HEK293 (cell line): ENCODE data around the gene ZNF146.
"Not testable (repeated sequence)": the region's sequence is repeated elsewhere in the genome, so short reads cannot be mapped to it uniquely, and the experiment has no call there.

Experiments
- CTCF ChIA-PET: fragments of 350-600 bp; formaldehyde crosslinking; extraction: SDS; loops from one replicate; lab custom pipeline; 2021; ENCODE audit warnings: antibody characterized with exemption; lab: Yijun Ruan, JAX
- POLR2A ChIA-PET: fragments of 300-600 bp; formaldehyde crosslinking; extraction: SDS; loops from one replicate; lab custom pipeline; 2020; ENCODE audit warnings: antibody characterized with exemption, inconsistent platforms; lab: Yijun Ruan, JAX
- H3K27ac ChIP-seq: fragments of 200-500 bp; sonication (Bioruptor generic); 2 replicates; pipeline ENCODE4 v1.5.1; 2014; ENCODE audit warnings: low read depth, low read length, control low read depth, inconsistent platforms; ENCODE audit errors: extremely low read depth
- H3K36me3 ChIP-seq, 2 experiments: fragments of 200-500 bp in 1 of 2; sonication (Bioruptor generic) in 1 of 2; 1 replicate in 1 of 2; 2 replicates in 1 of 2; pipeline ENCODE4 v1.5.1; 2014 to 2017; ENCODE audit warnings: inconsistent platforms in 2 of 2, low read length in 2 of 2; ENCODE audit not compliant: control insufficient read depth in 2 of 2, insufficient read depth in 1 of 2
- H3K4me1 ChIP-seq: fragments of 200-500 bp; sonication (Bioruptor generic); 2 replicates; pipeline ENCODE4 v1.5.1; 2014; ENCODE audit warnings: mild to moderate bottlenecking, low read length, inconsistent platforms; ENCODE audit not compliant: control insufficient read depth, insufficient read depth
- H3K4me3 ChIP-seq: 2 replicates; pipeline ENCODE4 v1.5.1; 2011; ENCODE audit warnings: low read depth, mild to moderate bottlenecking, control low read depth, low read length, moderate library complexity
- H3K9me3 ChIP-seq: fragments of 200-500 bp; sonication (Bioruptor generic); 2 replicates; pipeline ENCODE4 v1.5.1; 2014; ENCODE audit warnings: low read depth, low read length, inconsistent platforms; ENCODE audit not compliant: control insufficient read depth, insufficient read depth
- ZFP3 ChIP-seq: fragments of 450-650 bp; formaldehyde crosslinking; IDR thresholded peaks from 2 replicates; pipeline ENCODE4 v1.5.1; 2016; ENCODE audit warnings: low read depth, missing biosample characterization, missing genetic modification characterization
- ZNF146 ChIP-seq: fragments of 450-650 bp; formaldehyde crosslinking; IDR thresholded peaks from 2 replicates; pipeline ENCODE4 v1.5.1; 2016; ENCODE audit warnings: missing biosample characterization, missing genetic modification characterization
- ZNF157 ChIP-seq: fragments of 450-650 bp; formaldehyde crosslinking; IDR thresholded peaks from 2 replicates; pipeline ENCODE4 v1.5.1; 2016; ENCODE audit warnings: missing biosample characterization, missing genetic modification characterization
- ZNF302 ChIP-seq: fragments of 450-650 bp; formaldehyde crosslinking; IDR thresholded peaks from 2 replicates; pipeline ENCODE4 v1.5.1; 2016; ENCODE audit warnings: missing biosample characterization, missing genetic modification characterization, low read depth
- ZNF354C ChIP-seq: fragments of 450-650 bp; formaldehyde crosslinking; IDR thresholded peaks from 2 replicates; pipeline ENCODE4 v1.5.1; 2016; ENCODE audit warnings: missing biosample characterization, missing genetic modification characterization, low read depth, borderline replicate concordance
- ZNF426 ChIP-seq: fragments of 450-650 bp; formaldehyde crosslinking; IDR thresholded peaks from 2 replicates; pipeline ENCODE4 v1.5.1; 2017; ENCODE audit warnings: missing biosample characterization, missing genetic modification characterization, mild to moderate bottlenecking, inconsistent platforms, moderate library complexity
- ZNF529 ChIP-seq: fragments of 450-650 bp; formaldehyde crosslinking; IDR thresholded peaks from 2 replicates; pipeline ENCODE4 v1.5.1; 2017; ENCODE audit warnings: missing genetic modification characterization, missing biosample characterization; ENCODE audit not compliant: insufficient replicate concordance
- ZNF621 ChIP-seq: fragments of 450-650 bp; formaldehyde crosslinking; IDR thresholded peaks from 2 replicates; pipeline ENCODE4 v1.5.1; 2017; ENCODE audit warnings: missing biosample characterization, missing genetic modification characterization
- TF ChIP-seq, protein P1 (sequence below): fragments of 450-650 bp; formaldehyde crosslinking; IDR thresholded peaks from 2 replicates; pipeline ENCODE4 v1.5.1; 2016; ENCODE audit warnings: missing biosample characterization, missing genetic modification characterization

The ZNF146 gene

DNA sequence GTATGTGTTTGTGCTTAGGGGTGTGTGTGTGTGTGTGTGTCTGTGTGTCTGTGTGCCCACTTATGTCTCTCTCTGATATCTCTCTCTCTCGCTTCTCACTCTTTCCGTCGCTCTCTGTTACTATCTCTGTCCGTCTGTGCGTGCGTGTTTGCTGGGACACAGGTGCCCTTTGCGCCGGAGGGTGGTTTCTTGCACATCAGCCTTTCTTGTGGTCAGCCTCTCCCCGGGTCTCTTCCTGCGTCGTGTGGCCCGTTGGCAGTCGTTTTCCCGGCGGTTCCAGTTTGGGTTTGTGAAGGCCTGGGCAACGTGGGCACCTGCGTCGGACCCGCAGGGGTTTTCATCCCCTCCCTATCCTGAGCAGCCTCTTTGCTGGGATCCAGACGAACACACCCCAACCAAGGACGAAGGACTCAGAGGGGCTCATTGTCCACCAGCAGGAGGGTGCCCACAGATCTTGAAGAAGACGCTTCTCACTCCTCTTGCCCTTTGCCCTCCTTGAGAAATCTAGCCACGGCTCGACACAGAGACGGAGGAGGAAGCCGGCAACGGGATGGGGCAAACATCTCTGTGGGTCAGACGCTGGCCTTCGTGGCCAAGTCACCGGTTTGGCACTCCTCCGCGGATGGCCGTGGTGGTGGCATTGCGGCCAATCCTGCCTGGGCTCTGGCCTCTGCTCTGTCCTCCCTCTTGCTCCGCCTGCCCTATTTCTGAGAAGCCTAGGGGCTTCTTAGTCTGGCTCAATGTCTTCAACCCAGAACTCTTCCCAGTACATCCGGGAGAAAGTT lies 52.3 kb downstream of the ZNF146 start:
- H3K4me3 ChIP-seq, result no peak overlapping the region
- H3K9me3 ChIP-seq, result no peaks in the 10 kb centered on the region
- no peak overlapping the region for H3K27ac ChIP-seq
- ChIA-PET POLR2A (no interaction called here), CTCF (no interaction called here)
- H3K36me3 ChIP-seq, result no peaks in the 10 kb centered on the region
- no peaks in the 10 kb centered on the region for H3K4me1 ChIP-seq
- TF ChIP-seq ZNF157 (tag by site-specific recombination), result no peak
- no peak for TF ChIP-seq ZNF146 (tag by site-specific recombination)
- TF ChIP-seq ZNF302, result no peak
- TF ChIP-seq ZNF426 (tag by site-specific recombination), result no peak
- TF ChIP-seq ZNF529 (tag by site-specific recombination), result no peak
- no peak for TF ChIP-seq ZNF354C (tag by site-specific recombination)
- no peak for TF ChIP-seq ZNF621 (tag by site-specific recombination)
- no peak for TF ChIP-seq ZFP3 (tag by site-specific recombination)
- TF ChIP-seq, protein P1, sequence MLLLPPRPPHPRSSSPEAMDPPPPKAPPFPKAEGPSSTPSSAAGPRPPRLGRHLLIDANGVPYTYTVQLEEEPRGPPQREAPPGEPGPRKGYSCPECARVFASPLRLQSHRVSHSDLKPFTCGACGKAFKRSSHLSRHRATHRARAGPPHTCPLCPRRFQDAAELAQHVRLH (tag by site-specific recombination), result no peak

DNA sequence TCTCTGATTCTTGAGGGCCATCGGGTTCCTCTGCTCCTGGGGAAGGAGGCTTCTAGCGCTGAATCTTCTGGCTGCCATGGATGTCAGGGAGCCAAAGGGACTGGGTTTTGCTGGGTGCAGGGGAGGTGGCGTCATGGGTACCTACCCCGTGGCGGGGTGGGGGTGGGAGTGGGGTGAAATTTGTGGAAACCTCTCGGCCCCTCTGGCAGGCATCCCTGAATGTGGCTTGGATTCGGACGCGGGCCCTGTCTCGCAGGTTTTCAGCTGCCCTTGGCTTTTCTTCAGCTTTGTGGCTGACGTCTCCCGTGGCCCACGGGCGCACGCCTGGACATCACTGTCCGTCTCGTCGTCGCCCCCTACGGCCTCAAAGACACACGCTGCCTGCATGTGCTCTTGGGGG lies 53.2 kb downstream of the ZNF146 start:
- H3K36me3 ChIP-seq, POLR2A ChIA-PET, CTCF ChIA-PET, H3K27ac ChIP-seq, H3K4me1 ChIP-seq, H3K9me3 ChIP-seq, H3K4me3 ChIP-seq: not testable (repeated sequence)

DNA sequence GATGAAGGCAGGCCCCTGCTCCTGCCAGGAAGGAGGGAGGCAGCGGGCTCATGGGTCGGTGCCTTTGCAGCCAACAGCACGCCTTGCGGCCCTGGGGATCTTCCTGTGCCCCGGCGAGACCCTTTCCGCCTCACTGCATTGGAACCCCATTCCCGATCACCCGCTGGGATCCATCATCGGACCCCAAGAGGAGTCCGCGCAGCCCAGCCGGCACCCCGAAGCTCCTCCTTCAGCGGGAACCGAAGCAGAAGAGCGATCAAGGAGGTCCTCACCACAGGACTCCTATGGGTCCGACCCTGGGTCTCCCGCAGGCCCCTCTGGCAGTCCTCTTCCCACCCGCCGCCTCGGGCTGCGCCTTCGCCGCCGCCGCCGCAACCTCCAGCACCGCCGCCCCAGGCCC lies 53.7 kb downstream of the ZNF146 start:
- H3K9me3 ChIP-seq, H3K36me3 ChIP-seq, CTCF ChIA-PET, H3K4me1 ChIP-seq, POLR2A ChIA-PET, H3K4me3 ChIP-seq, H3K27ac ChIP-seq: not testable (repeated sequence)

DNA sequence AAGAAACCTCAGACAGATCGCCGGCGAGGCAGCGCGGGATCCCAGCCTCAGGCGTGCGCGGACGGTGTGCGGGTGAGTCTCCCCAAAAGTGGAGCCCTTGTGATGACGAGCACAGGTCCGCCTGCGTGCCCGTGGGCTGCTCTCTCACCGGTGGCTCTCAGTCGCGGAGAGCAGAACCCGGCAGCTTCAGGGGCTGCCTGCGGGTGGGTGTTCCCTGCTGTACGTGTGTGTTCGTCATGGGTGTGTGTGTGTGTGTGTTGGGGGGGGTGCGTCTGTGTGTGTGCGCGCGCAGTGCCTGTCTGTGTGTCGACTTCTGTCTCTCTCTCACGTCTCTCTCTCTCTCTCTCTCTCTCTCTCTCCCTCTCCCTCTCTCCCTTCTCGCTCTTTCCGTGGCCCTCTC lies 54.4 kb downstream of the ZNF146 start:
- H3K36me3 ChIP-seq, H3K4me1 ChIP-seq, CTCF ChIA-PET, H3K4me3 ChIP-seq, H3K9me3 ChIP-seq, H3K27ac ChIP-seq, POLR2A ChIA-PET: not testable (repeated sequence)
